Erythroblast (primary cell): Measurements from ENCODE around the gene ANK3.

Experiments
- GATA1 ChIP-seq: IDR thresholded peaks from 2 replicates; pipeline ENCODE4 v1.6.1; 2011; ENCODE audit warnings: low read depth, mild to moderate bottlenecking, control low read depth, low read length, moderate library complexity
- POLR2A ChIP-seq: IDR thresholded peaks from 2 replicates; pipeline ENCODE4 v1.6.1; 2011; ENCODE audit warnings: mild to moderate bottlenecking, low read length

GRCh38 chr10:60189861-60190475 lies 199.7 kb downstream of the ANK3 start:
- TF ChIP-seq POLR2A = no peak
- no peak for TF ChIP-seq GATA1
